ENCODE results near the gene MTFP1.
"Not testable (repeated sequence)": the region's sequence is repeated elsewhere in the genome, so short reads cannot be mapped to it uniquely, and the experiment has no call there.

MTFP1 gene

GRCh38 chr22:30397656-30398635, 27.6 kb upstream of the MTFP1 start:
- no peak for TF ChIP-seq CTCF (conservative IDR thresholded peaks at IDR 0.05)
- peak overlapping the region; percentile 75; the same call in 1 of the 2 replicates for H3K27ac ChIP-seq

GRCh38 chr22:30398685-30399680, 26.6 kb upstream of the MTFP1 start:
- H3K27ac ChIP-seq, result no peak overlapping the region
- TF ChIP-seq CTCF (conservative IDR thresholded peaks at IDR 0.05), result no peak

DNA sequence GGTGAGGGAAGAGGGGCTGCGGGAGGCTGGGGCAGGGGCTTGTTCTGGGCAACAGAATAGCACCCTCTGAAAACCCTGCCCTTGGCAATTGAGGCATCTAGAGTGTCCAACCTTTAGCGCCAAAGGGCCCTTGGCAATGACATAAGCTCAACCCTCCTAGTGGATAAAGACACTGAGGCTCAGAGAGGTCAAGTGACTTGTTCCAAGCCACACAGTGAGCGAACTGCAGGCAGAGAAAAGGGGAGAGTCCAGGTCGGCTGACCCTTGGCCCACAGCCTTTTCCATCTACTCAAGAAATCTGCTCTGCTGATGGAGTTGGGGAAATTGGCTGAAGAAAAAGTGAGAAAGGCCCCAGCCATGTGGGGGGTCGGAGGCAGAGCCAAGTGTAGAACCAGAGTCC, 25.9 kb upstream of the MTFP1 start:
- TF ChIP-seq CTCF (conservative IDR thresholded peaks at IDR 0.05), result no peak
- H3K27ac ChIP-seq, result no peak overlapping the region

- TF ChIP-seq CTCF (conservative IDR thresholded peaks at IDR 0.05), result no peak
- H3K27ac ChIP-seq, result no peak overlapping the region
Measured at GRCh38 chr22:30400159-30400558, 25.4 kb upstream of the MTFP1 start.

DNA sequence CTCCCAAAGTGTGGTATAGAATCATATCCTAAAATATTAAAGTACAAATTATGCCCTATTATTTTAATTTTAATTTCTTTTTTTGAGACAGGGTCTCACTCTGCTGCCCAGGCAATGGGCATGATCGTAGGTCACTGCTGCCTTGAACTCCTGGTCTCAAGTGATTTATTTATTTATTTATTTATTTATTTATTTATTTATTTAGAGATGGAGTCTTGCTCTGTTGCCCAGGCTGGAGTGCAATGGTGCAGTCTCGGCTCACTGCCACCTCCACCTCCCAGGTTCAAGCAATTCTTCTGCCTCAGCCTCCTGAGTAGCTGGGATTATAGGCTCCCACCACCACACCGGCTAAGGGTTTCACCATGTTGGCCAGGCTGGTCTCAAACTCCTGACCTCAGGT, 24.5 kb upstream of the MTFP1 start:
- not testable (repeated sequence) for H3K27ac ChIP-seq

DNA sequence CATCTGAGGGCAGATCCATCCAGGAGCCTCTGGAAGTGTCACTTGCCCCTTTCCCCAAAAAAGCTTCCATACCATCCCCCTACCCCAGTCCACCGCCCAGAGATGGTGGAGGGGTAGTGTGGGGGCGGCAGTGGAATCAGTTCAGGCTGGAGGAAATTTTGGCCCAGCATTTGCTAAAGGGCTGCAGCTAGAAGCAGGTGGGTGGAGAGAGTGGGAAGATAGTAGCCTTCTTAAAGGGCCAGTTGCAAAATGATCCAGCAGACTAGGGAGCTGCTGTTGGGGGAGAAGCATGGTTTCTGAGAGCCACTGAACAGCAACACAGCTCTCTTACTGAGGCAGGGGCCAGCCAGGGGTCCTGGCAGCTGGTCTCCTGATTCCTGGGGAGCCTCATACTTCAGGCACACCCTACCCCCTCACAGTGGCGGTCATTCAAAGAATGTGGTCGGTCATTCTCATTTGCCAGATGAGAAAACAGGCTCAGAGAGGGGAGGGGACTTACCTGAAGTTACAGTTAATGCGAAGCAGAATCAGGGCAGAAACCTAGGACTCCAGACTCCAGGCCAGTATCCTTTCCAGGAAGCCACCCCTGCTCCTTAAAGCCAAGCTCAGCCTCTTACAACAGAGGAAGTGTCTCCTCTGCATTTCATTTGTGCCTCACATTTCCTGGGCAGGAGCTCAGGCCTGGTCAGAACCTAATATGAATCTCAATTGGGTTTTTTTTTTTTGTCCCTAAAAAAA, 23.4 kb upstream of the MTFP1 start:
- H3K27ac ChIP-seq, result no peak overlapping the region
- TF ChIP-seq CTCF (conservative IDR thresholded peaks at IDR 0.05), result no peak

DNA sequence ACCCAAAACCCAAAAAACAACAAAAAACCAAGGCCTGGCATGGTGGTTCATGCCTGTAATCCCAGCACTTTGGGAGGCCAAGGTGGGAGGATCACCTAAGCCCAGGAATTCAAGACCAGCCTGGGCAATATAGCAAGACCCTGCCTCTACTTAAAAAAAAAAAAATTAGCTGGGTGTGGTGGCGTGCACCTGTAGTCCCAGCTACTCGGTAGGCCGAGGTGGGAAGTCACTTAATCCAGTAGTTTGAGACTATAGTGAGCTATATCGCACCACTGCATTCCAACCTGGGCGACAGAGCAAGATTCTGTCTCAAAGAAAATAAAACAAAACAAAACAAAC, 22.8 kb upstream of the MTFP1 start:
- H3K27ac ChIP-seq, result not testable (repeated sequence)

- TF ChIP-seq CTCF (conservative IDR thresholded peaks at IDR 0.05), result no peak
- H3K27ac ChIP-seq, result no peak overlapping the region
Measured at GRCh38 chr22:30404307-30404706, 21.3 kb upstream of the MTFP1 start.

Measured in VCaP (cell line).